Measurements from ENCODE around the gene CFAP46.
"Not testable (repeated sequence)": the region's sequence is repeated elsewhere in the genome, so short reads cannot be mapped to it uniquely, and the experiment has no call there.

The CFAP46 gene

DNA sequence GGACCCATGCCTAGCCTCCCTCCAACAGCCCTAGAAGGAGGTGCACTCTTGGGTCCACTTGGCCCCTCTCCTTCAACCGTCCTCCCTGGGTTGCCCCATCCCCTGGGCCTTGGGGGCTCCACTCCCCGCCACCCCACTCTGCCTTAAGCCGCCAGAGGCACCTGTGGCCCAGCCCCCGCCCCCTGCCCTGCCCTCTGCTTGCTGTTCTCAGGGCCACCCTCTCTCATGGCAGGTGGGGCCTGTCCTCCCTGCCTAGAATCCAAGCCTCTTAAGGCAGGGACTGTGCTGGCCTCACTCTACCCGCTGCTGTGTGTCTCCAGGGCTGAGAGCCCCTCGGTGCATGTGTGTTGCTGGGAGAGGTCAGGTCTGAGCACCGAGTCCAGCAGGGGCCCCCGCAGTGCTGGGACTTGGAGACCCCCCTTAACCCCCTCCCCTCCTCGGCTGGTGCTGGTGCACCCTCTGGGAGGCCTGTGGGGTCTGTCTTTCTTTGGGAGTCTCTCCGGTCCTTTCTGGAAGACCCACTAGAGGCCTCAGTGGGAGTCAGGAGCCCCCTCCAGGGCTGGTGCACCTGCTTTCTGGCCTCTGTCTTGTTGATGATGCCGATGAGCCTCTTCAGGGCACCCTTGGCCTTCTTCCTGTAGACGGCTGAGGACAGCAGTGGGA is 43.8 kb downstream of the CFAP46 start:
- no peak for DNase-seq (ENCODE audit: low spot score)

DNA sequence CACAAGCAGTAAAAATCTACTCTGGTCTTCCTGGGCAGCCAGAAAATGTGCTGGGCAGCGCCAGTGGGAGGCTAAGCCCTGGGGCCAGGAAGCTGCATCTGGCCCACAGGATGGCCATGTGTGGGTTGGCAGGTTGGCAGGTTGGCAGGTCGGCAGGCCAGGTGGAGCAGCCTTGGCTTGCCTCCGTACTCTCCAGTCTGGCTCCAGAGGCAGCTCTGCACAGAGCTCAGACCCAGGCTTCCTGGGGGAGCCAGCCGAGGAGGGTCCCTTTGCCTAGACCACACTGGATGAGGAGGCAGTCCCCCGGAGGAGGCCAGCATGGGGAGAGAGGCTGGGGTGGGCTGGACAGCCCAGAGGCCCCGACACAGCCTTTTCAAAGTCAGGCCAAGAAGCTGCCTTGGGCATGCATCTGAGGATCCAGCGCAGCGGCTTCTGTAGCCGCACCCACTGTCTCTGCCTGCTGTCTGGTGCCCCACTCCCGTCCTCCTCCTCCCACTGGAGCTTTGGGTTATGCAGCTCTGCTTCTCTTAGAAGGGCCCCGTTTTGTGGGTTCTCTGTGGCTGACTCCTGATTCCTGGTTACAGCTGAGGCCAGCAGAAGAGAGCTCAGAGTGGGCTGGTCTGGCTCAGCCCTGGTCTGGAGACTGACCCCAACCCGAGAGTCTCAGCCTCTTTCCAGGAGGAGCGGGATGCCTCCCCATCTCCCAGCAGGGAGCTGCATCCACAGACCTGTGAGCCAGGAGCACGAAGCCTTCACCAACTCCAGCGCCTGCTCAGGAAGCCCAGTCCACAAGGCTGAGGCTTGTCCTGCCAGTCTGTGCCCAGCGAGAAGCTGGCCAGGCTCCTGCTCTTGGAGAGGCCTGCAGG is 44.6 kb downstream of the CFAP46 start:
- no peak for DNase-seq (ENCODE audit: low spot score)

DNA sequence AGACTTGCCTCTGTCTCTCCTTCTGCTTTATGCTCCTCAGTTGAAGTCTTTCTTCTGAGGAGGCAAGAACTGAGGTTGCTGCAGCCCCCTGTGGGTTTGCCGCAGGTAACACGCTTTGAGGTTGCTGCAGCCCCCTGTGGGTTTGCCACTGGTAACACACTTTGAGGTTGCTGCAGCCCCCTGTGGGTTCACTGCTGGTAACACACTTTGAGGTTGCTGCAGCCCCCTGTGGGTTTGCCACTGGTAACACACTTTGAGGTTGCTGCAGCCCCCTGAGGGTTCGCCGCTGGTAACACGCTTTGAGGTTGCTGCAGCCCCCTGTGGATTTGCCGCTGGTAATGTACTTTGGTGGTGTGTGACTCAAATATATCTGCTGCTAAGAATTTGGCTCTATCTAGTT is 48.6 kb downstream of the CFAP46 start:
- DNase-seq (ENCODE audit: low spot score), result peak; percentile 76

DNA sequence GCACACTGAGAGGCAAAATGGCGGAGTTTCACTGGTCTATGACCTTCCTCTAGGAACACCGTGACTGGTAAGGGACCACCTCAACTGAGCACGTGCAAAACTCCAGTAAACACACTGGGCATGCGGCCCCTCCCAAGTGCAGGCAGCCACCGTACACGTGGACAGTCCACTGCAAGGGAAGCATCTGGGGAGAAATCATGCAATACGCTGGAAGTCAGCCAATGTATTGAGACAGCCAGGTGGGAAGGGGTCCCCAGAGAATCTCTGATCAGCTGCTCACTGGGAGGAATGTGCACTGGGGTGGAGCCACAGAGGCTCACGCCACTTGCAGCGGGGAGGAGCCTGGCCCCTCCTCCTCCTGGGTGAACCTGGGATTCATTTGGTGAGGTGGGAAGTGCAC is 49.3 kb downstream of the CFAP46 start:
- no peak for DNase-seq (ENCODE audit: low spot score)

DNA sequence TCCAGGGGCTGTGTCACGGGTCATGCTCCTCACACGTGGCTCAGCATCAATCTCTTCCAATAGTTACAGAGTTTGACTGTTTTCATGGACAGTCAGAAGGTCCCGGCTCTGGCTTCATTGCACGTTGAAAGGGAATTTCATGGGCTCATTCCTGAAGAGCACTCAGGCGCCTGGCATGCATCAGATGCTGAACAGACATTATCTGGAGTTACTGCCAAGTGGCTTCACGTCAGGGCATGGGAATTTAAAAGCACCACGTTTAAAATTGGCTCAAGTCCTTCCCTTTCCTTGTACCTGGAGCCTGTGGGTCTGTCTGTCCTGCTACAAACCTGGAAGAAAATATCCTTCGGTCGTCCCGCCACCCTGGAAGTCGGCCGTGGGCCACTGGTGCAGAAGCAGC is 50.4 kb downstream of the CFAP46 start:
- no peak for DNase-seq (ENCODE audit: low spot score)

DNA sequence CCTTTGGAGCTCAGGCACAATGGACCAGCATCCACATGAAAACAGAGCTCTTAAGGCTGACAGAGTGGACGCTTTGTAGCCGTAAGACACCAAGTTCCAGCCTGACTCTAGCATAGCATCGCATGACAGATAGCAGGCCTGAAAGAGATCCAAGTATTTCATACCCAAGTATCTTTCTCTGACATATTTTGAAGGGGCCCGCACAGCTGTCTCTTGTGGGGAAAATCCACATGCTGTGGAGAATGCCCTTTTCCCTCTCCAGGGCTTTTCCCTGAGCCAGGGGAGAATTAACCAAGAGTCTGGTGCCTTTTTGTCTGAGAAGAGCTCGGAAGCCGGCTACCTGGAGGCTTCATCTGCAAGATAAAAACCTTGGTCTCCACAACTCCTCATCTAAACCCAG is 51.0 kb downstream of the CFAP46 start:
- no peak for DNase-seq (ENCODE audit: low spot score)

DNA sequence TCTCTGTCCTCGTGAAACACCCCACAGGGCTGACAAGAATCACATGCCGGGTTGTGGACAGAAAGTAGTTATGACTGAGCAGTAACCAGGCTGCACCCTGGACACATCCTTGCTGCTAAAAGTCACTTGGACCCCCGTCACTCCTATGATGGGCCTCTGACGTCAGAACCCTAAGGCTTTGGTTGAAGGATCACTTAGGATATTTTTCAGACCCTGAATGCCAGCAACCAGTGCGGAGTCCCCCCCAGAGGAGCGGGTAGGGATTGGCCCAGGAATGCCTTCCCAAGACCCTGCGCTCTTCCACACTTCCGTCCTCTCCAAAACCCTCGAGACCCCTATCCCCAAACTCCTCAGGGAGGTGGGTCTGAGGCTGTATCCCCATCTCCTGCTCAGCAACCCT is 52.1 kb downstream of the CFAP46 start:
- no peak for DNase-seq (ENCODE audit: low spot score)

DNA sequence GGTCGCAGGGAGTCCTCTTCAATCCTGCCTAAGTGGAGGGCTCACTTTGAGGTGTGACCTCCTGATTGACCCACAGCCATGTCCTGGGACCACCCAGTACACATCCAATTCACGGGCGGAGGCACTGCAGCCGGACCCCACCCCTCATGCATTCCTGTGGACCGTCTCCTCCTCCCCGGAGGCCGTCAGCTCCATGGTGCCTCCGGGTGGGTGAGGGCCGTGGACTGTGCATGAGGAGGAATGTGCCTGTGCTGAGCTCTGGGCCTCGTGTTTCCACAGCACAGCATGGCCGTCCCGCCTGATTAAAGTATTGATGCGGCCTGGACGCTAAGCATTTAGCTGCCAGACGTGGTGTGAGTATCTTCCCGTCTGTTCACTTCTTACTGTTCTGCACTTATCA is 52.8 kb downstream of the CFAP46 start:
- DNase-seq (ENCODE audit: low spot score), result no peak

DNA sequence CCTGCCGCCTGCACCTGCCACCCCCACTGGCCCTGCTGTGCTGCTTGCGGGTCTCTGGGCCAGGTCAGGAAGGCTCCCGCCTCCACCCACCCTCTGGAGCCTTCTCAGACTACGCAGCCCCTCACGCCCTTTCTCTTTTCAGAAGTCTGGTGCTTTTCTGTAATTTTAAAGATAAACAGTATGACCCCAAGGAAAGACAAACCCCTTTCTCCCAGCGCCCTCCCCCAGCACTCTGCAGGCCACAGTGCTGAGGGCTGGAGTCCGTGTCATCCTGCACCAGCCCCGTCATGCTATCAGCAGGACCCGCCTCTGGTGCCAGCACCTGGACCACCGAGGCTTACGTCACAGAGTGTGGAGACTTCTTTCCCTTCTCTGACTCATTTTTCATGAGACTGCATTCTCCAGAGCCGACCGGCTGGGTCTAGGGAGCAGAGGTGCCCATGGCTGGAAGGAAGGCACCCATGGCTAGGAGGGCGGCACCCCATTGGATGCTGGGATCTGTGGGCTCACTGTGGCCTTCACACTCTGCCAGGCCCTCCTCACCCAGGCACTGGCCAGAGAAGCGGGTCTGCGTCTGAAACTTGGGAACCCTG is 53.4 kb downstream of the CFAP46 start:
- DNase-seq (ENCODE audit: low spot score), result no peak

DNA sequence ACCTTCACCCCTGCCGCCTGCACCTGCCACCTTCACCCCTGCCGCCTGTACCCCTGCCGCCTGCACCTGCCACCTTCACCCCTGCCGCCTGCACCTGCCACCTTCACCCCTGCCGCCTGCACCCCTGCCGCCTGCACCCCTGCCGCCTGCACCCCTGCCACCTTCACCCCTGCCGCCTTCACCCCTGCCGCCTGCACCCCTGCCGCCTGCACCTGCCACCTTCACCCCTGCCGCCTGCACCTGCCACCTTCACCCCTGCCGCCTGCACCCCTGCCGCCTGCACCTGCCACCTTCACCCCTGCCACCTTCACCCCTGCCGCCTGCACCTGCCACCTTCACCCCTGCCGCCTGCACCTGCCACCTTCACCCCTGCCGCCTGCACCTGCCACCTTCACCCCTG is 53.9 kb downstream of the CFAP46 start:
- DNase-seq (ENCODE audit: low spot score), result not testable (repeated sequence)

DNA sequence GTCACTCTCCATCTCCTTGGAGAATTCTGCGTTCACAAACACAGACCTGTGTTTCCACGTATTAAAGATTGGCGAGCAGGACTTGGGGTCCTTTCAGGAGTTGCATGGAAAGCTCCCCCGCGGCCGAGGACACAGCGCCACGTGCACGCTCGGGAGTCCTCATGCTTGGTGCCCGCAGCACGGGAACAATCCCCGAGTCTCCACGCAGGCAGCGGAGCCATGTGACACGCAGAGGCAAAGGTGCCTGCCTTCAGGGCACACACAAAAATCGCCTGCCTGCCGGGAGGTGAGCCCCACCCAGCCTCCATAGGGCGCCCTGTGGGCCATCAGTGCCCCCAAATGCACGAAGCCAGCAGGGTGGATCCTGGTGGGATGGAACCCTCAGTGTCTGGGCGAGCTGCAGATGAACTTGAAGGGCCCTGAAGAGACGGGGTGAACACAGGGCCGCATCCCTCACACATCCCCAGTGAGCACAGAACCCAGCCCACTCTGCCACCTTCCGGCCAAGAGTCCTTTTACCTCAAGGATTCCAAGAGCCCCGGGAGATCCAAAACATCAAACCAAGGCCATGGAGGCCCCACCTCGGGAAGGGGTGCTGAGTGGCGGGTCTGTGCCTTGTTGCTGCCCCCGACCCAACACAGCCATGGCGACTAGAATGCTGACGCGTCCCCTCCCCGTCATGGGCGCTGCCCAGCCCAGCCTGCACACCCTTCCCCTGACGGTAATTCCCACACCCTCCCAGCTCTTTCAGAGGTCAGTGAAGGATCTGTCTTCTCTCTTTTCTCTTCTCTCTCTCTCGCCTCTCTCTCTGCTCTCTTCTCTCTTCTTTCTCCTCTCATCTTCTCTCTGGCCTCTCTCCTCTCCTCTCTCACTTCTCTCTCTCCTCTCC is 55.9 kb downstream of the CFAP46 start:
- peak; percentile 34 for DNase-seq (ENCODE audit: low spot score)

DNA sequence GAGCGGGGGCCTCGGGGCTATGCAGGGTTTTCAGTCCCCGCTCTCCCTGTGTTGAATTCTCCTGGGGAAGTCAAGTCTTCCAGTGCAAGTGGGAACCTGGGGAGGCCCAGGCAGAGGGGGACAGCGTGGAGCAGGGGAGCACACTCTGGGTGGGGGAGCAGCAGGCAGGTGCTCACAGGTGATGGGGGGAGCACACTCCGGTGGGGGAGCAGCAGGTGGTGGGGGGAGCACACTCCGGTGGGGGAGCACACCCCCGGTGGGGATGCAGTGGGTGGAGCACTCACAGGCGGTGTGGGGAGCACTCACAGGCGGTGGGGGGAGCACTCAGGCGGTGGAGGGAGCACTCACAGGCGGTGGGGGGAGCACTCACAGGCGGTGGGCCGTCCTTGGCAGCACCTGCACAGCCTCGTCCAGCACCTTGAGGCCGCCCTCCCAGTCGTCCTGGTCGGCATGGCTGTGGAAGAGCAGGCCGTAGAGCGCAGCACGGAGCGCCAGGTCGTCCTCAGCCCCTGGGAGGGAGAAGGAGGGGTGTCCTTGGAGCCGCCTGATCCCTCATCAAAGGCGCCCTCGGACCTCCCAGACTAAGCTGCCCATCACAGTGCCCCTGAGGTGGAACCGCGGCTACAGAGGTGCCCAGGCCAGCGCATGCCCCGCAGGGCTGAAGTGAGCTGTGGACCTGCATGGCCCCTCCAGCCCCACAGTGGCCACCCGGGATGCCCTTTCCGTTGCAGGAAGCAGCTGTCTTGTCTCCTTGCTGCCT is 56.7 kb downstream of the CFAP46 start:
- DNase-seq (ENCODE audit: low spot score), result no peak

DNA sequence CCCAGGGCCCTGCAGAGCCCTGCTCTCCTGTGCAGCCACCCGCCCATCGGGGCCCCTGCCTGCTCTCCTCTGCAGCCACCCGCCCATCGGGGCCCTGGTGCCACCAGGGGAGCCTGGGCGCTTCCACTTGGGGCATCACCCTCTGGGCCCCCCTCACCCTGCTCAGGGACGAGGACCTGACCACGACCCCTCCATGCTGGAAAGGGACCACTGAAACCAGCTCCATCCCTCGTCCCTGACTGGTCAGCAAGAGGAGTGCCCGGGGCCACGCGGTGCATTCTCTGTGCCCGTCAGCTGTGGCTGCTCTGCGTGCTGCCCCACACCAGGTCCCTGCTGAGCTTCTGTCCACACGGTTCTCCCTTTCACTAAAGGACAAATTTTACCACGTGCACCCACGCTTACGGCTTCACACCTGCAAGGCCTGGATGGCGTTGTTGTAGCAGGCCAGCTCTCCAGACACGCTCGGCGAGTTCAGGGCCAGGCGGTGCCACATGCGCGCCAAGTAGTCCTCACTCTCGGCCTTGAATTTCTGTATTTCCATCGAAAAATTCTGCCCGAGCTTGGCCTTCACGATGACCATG is 57.6 kb downstream of the CFAP46 start:
- no peak for DNase-seq (ENCODE audit: low spot score)

DNA sequence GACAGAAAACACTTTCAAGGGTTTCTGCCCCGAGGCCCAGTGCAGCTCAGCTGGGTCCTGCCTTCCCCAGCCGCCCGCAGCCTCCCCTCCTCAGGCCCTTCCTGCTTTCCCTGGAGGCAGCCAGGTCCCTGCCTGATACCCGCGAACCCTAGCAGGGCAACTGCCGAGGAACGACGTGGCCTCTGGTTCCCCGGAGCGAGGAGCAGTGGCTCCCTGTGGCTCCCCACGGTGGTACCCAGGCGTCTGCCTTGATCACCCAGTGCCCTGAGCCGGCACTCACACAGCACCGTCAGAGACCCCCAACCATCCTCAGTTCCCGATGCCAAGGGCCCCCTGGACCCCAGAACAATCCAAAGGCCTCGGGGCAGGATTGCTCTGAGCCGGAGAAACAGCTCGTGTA is 58.3 kb downstream of the CFAP46 start:
- no peak for DNase-seq (ENCODE audit: low spot score)

DNA sequence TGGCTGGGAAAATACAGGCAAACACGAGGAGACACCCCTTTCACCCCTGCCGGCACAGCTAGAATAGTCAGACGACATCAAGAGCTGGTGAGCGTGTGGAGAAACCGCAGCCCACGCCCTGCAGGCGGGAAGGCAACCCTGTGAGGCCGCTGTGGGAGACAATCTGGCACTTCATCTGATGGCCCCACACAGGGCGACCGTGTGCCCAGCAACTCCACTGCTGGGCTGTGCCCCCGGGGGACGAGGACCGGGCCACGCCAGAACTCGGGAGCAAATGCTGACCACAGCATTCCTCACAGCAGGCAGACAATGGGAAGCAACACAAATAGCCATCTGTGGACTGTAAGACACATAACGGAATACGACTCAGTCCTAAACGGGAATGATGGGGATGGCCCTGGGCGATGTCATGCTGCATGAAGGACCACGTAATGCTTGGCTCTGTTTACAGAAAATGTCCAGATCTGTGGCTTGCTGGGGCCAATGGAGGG is 58.9 kb downstream of the CFAP46 start:
- DNase-seq (ENCODE audit: low spot score), result no peak

DNA sequence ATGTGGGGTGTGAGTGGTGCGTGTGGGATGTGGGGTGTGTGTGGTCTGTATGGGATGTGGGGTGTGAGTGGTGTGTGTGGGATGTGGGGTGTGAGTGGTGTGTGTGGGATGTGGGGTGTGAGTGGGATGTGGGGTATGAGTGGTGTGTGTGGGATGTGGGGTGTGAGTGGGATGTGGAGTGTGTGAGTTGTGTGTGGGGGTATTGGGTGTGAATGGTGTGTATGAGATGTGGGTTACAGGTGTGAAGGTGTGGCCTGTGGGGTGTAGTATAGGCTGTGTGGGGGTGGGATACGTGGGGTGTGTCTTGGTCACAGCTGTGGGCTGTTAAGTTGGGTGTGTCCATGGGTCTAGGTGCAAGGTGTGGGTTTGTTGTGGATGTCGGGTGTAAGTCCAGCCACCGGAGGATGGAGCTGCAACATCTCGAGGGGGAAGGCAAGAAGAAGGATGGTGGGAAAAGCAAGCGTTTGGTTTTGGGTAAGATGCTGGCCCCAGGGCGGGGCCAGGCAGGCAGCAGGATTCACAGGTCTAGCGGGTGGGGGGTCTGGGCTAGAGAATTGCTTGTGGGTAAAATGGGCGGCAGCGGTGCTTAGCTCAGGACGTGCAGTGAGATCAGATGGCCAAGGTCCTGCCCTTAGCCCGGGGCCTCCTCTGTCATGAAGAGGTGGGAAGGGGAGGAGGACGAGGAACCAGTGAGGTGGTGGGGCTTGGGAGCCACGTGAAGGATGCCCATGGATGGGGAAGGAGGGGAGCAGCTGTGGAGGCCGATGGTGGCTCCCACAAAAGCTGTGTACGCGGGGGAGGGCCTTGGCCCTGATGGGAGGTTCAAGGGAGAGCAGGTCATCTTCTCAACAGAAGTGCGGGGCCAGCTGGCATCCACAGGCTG is 60.1 kb downstream of the CFAP46 start:
- DNase-seq (ENCODE audit: low spot score), result no peak

DNA sequence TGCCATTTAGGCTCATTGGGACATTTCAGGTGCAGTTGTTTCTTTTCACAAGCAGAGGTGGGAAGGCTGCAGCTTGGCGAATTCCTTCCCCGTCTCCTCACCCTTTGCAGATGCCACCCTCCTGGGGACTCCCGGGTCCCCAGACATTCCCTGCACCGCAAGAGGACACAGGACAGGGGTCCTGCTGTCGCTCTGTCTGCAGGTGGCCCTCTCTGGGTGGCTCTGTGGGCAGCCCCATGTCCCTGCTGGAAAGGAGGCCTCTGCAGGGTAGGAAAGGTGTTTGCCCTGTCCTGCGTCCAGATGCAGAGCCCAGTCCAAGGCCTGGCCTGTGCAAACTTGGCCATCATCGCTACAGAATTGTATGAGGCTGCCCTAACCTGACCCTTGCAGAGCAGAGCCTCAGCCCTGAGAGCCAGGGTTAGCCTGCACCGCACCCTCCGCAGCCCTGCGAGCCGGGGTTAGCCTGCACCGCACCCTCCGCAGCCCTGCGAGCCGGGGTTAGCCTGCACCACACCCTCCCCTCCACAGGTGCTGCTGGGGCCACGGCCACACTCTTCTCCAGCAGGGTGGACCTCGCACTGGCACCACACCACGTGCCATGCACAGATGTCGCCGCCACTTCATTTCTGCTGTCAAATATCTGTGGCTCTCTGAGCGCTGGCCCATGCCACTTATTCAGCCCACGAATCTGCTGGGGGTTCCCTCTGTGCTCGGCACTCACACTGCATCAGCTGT is 61.0 kb downstream of the CFAP46 start:
- no peak for DNase-seq (ENCODE audit: low spot score)

DNA sequence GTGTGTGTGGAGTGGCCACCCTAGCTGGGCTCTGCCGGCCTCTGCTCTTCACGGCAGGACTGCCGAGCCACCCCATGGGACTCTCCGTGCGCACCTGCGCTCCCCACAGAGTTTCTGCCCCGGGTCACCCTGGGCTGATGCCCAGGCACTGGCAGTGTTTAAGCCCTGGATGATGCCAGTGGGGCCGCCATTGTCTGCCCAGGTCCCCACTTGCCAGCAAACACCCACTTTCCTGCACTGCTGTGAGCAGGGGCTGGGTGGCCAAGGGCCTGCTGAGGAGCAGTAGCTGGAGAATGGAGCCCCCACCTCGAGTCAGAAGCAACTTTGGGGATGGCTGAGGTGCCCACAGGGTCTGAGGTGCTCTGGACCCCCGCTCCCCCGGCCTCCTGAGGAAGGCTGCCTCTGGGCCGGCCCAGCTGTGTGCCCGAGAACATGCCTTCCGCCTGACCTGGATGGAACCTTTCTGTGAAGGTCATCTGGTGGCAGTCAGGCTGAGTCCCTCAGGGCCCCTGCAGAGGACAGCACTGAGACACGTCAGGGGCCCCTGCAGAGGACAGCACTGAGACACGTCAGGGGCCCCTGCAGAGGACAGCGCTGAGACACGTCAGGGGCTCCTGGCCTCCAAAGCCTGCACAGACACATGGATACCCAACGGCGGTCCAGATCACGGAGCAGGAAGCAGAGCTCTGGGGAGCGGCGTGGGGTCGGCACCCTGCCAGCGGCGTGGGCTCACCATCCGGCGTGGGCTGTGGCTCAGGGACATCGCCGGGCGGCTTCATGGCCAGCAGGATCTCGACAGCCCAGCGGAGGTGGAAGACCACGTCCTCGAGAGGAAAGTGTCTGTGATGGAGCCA is 62.0 kb downstream of the CFAP46 start:
- DNase-seq (ENCODE audit: low spot score), result no peak
